DMS114 treated with DMSO at 0.1 percent for 48 hours (cell line): ENCODE results near the gene UPK3BL1.
"Not testable (repeated sequence)": the region's sequence is repeated elsewhere in the genome, so short reads cannot be mapped to it uniquely, and the experiment has no call there.

ENCODE experiments used
- DNase-seq: peaks from one replicate; lab custom pipeline; 2025; ENCODE audit not compliant: unreplicated experiment; lab: John Stamatoyannopoulos, UW

The UPK3BL1 gene

GRCh38 chr7:102589857-102590256, 52.7 kb downstream of the UPK3BL1 start:
- DNase-seq: not testable (repeated sequence)
